Measurements from ENCODE around the gene SLC36A3.
"Not testable (repeated sequence)": the region's sequence is repeated elsewhere in the genome, so short reads cannot be mapped to it uniquely, and the experiment has no call there.

Gene SLC36A3

DNA sequence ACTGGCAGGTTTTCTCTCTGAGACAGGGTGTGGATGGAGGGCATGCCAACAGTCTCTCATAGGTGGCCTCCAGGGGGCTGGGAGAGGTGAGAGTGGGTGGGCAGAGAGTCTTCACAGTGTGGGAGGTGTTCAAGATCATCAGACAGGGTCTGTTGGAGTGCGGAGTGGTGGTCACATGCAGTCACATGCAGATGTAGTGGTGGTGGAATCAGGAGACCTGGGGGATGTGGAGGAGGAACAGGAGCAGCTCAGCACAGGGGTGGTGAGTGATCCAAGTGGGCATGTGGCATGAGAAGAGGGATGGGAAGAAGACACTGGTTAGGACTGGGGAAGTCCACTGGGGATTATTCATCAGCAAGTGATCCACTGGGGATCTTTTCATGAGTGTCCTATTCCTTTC lies 44.8 kb downstream of the SLC36A3 start:
- no peak for DNase-seq (ENCODE audit: low read depth)

DNA sequence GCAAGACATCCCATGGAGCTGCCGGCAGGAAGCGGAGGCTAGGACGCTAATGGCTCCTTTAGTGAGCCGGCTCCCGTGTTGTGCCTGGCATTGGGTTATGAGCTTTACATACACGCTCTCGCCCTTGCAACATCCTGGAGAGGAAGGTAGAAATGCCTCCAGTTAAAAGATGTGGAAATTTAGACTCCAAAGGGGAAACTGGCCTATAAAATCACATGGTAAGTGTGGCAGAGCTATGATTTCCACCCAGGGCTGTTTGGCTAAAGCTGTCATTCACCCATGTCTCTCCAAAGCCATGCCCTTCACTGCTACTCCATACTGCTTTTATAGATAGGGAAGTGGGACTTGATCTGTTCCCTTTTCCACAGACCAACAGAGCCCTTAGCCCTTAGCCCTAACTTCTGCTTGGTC lies 45.4 kb downstream of the SLC36A3 start:
- DNase-seq (ENCODE audit: low read depth), result no peak

GRCh38 chr5:151257731-151258181 lies 45.8 kb downstream of the SLC36A3 start:
- DNase-seq (ENCODE audit: low read depth), result no peak

DNA sequence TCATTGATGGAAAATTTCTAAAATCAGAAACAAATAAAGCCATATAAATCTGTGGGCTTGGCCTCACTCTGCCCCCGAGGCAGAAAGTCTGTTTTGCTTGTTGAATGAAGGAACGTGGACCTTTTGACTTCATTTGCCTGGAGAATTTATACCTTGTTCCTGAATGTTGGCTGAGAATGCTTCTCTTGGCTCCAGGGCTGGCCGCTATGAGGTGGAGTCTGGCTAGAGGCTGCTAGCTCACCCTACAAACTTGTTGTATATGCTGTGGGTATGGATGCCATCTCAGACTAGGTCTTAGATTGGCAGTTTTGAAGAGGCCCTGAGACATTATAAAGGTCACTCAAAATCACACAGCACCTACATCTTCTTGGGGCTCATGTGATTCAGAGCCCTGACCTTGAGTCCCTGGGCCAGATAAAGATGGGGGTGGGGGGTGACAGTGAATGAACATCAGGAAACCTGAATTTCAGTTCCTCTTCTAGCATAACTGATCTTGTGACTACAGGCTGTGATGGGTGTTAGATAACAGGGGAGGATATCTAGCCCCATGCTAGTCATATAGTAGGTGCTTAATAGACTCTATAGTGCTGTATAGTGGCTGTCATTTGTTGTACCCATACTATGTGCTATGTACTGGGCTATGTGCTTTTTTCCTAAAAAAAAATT lies 47.8 kb downstream of the SLC36A3 start:
- no peak for DNase-seq (ENCODE audit: low read depth)

- not testable (repeated sequence) for DNase-seq (ENCODE audit: low read depth)
These were observed 48.6 kb downstream of the SLC36A3 start for GRCh38 chr5:151254990-151255389.

- DNase-seq (ENCODE audit: low read depth), result no peak
These were observed 49.0 kb downstream of the SLC36A3 start for GRCh38 chr5:151254556-151254955.

GRCh38 chr5:151253605-151253950 lies 50.0 kb downstream of the SLC36A3 start:
- no peak for DNase-seq (ENCODE audit: low read depth)

GRCh38 chr5:151252762-151253604 lies 50.6 kb downstream of the SLC36A3 start, which contains the start of gene GM2A:
GM2A (plus strand) TSS chr5:151253185; CDS start chr5:151253217, 32 bp downstream.
- peak; percentile 99 for DNase-seq (ENCODE audit: low read depth)

- no peak for DNase-seq (ENCODE audit: low read depth)
These were observed 51.9 kb downstream of the SLC36A3 start for GRCh38 chr5:151251621-151252020.

DNA sequence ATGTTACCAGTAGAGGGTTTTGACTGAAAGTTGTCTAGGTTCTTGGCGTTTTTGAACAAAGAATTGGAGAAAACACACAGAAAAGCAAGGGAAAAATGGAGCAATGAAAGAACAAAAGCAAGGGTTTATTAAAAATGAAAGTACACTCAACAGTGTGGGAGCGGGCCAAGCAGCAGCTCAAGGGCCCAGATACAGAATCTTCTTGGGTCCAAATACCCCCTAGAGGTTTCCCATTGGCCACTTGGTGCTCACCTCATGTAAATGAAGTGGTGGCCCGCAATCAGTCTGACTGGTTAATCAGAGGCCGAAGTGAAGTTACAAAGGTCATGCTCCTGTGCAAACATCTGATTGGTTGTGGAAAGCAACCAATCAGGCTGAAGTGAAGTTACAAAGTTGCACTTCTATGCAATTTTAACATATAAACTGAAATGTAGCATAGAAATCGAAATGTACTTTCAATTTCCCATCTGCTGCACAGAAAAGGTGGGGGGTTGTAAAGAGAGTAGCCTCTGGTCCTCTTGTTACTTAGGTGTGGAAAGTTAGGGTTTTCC lies 52.5 kb downstream of the SLC36A3 start:
- DNase-seq (ENCODE audit: low read depth), result no peak

- no peak for DNase-seq (ENCODE audit: low read depth)
These were observed 53.1 kb downstream of the SLC36A3 start for GRCh38 chr5:151250346-151251000.

DNA sequence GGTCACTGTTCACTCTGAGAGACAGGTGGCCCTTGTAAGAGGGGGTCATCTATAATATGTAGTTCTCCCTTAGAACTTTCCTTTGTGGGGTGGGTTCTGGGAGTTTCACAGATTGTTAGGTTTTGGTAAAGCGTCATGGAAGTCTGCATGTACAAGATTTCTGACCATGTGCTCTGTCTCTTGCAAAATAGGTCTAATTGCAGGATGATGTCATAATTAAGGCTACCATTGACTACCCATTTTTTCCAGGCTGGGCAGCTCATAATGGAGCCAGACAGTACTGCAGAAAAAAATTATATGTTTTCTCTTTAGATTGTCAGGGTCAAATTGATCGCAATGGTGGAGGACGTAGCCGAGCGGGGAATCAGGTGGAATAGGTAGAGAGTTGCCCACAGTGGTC lies 54.3 kb downstream of the SLC36A3 start:
- DNase-seq (ENCODE audit: low read depth), result no peak

- no peak for DNase-seq (ENCODE audit: low read depth)
These were observed 54.9 kb downstream of the SLC36A3 start for GRCh38 chr5:151248651-151249050.

DNA sequence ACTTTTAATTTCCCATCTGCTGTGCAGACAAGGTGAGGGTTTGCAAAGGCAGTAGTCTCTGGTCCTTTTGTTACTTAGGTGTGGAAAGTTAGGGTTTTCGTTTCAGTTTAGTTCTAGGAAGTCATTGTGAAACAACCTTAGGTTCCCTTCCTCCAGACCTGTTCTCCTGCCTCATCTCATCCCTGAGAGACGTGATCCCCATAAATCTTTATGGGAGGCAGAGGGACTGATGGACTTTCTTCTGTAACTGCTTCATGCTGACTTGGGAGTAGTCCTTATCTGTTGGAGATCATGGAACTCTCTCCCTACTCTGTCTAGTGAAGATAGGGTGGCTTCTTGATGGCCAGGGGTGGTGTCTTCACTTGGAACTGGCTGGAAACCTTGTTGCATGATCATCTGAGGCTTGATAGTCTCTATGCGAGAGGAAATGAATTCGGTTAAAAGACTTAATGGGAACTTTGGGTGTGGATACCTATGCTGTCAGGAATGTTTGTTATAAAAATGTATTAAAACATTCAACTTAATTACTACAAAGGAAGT lies 57.8 kb downstream of the SLC36A3 start:
- DNase-seq (ENCODE audit: low read depth), result no peak

DNA sequence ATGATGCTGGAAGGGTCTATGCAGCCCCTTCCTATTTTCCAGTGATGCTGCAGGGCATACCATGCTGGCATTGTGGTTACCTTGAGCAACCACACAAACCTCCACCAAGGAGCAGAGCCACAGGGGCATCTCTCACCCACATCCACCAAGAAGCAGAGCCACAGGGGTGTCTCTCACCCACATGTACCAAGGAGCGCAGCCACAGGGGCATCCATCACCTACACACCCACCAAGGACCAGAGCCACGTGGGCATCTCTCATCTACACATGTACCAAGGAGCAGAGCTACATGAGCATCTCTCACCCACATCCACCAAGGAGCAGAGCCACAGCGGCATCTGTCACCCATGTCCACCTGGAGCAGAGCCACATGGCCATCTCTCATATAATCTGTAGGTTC lies 59.4 kb downstream of the SLC36A3 start:
- no peak for DNase-seq (ENCODE audit: low read depth)

- DNase-seq (ENCODE audit: low read depth), result no peak
These were observed 60.0 kb downstream of the SLC36A3 start for GRCh38 chr5:151243564-151243963.

DNA sequence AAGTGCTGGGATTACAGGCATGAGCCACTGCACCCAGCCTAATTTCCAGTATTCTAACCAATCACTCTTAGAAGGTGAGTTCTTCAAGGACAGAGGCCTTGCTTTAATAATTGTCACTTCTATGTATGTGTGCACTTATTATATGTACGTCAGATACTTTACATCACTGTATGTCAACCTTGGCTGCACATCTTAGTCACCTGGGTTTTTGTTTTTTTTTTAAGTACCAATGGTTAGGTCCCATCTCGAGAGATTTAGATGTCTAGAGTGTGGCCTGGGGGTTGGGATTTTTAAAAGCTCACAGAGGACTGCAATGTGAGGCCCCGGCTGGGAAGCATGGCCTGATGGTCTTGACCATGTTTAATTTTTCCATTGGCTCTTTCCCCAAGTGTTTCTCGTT lies 60.4 kb downstream of the SLC36A3 start:
- no peak for DNase-seq (ENCODE audit: low read depth)

GRCh38 chr5:151240924-151241635 lies 62.5 kb downstream of the SLC36A3 start:
- no peak for DNase-seq (ENCODE audit: low read depth)

- DNase-seq (ENCODE audit: low read depth), result not testable (repeated sequence)
These were observed 63.2 kb downstream of the SLC36A3 start for GRCh38 chr5:151240268-151240835.

DNA sequence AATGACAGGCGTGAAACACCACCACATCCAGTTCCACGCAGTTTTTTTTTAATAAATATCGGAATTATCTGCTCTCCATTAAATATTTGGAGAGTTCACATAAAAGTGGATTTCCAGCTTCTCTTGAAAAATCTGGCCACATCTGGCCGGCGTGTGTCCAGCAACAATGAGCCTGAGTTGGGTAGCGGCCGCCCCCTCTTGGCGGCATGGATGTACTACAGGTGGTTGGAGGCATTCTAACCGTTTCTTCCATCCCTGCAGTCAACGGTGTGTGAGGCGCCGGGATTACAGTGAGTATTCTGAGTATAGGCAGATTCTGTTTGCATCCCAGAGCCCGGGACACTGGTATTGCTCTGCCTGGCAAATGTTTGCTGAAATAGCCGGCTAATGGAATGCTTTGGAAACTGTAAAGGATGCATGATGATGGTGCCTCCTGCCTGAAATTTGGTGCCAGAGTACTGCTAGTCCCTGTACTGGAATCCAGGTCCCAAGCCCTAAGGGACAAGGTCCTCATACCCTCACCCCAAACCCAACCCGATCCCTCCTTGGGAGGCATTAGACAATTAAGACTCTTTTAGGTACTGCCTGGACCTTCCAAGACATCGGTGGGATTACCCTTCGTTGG lies 64.2 kb downstream of the SLC36A3 start:
- DNase-seq (ENCODE audit: low read depth), result peak; percentile 36

DNA sequence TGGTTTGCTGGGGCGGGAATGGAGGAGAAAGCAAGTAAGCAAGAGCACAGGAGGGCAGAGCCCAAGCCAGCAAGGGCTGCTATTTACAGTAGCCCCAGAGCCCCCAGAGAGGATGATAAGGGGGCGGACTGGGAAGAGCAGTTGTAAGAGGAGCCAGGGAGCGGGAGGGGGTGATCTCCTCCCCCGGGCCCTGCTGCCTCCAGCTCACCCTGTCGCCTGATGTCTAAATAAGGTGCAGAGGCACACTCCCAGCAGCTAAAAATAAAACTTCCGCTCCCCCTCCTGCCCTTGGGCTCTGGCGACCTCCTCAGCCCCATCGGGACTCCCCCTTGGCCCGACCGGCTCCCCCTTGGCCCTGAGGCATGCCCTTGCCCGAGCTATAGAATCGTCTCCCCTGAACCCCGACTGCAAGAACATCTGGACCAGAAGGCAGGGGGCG lies 65.2 kb downstream of the SLC36A3 start:
- no peak for DNase-seq (ENCODE audit: low read depth)
